IPS-18c (cell line): Measurements from ENCODE around the gene NGF.

Experiments
- H3K4me3 ChIP-seq: 2 replicates; pipeline ENCODE4 v1.7.0; 2013; ENCODE audit warnings: low read depth, mild to moderate bottlenecking, low read length, moderate library complexity; ENCODE audit not compliant: insufficient read depth
- H3K9me3 ChIP-seq: one replicate; pipeline ENCODE4 v1.6.1; 2013; ENCODE audit warnings: mild to moderate bottlenecking, low read length, moderate library complexity; ENCODE audit not compliant: control insufficient read depth, insufficient read depth

The NGF gene

DNA sequence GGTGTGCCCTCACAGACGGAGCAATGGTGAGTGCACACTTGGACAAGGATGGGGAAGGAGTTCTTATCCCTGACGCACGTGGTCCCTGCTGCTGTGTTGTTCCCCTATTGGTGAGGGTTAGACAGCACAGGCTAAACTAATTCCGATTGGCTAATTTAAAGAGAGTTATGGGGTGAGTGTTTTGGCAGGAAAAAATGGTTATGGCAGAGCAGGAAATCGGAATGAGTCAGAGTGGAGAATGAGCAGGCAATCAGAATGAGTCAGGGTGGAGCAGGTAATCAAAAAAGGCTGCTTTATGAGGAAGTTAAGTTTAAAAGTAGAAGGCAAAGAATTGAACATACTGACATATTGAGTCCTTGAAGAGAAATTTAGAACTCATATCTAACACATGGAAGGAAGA, 100.5 kb downstream of the NGF start:
- Histone ChIP-seq H3K4me3 (no peak overlapping the region), H3K9me3 (no peaks in the 10 kb centered on the region)

DNA sequence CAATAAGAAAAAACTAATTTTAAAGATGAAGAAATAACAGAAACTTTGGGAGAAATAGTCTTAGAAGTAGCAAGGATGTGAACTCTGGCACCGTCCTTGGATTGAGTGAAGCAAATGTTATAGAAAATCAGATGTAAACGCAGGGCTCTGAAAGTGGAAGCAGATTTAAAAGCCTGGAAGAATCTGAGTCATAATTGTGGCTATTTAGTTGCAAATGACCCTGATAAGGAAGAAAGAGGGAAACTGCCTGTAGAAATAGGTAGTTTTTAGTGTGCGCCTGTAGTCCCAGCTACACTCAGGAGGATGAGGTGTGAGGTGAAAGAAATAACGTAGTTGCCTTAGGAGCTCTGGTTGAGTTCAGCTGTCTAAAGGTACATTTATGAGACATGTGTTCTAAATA, 101.0 kb downstream of the NGF start:
- no peaks in the 10 kb centered on the region for H3K9me3 ChIP-seq
- H3K4me3 ChIP-seq = no peak overlapping the region
